HCT116 (cell line): ENCODE results near the gene NECTIN3. TPM values are rescaled to one million over a fixed set of nuclear protein-coding genes. Genes with fewer than 3 reads are reported as not detected.

Source experiments
- ATAC-seq: fragments of 200-7000 bp; cut with Tn5 transposase; 2 replicates; pipeline ENCODE4 v1.9.1; 2020; ENCODE audit warnings: mild to moderate bottlenecking, moderate library complexity
- BruUV-seq: library from RNA; stranded (reverse); fragments of 400-500 nt; replicated peaks from 2 replicates; lab custom pipeline; 2021; lab: Mats Ljungman, UMichigan
- CTCF ChIA-PET: fragments of 300-600 bp; sonication (Branson Sonifier 250); formaldehyde crosslinking; loops from one replicate; lab custom pipeline; 2021; ENCODE audit warnings: antibody characterized with exemption; lab: Charles Lee
- POLR2A ChIA-PET: fragments of 300-600, 350-600 bp; sonication (Branson Sonifier 250); formaldehyde crosslinking; loops from one replicate; lab custom pipeline; 2021; ENCODE audit warnings: antibody characterized with exemption; lab: Charles Lee
- RAD21 ChIA-PET, 2 experiments: fragments of 300-600 bp; sonication (Branson Sonifier 250); formaldehyde crosslinking; loops; one replicate each; lab custom pipeline; 2023; ENCODE audit warnings: low total read pairs in 2 of 2; ENCODE audit not compliant: uncharacterized antibody in 2 of 2, unreplicated experiment in 2 of 2, low non-redundant PET in 1 of 2; lab: Charles Lee
- DNase-seq: peaks from one replicate; pipeline ENCODE4 v3.0.0-alpha.2; 2010; ENCODE audit warnings: low read depth, low spot score
- H2AFZ ChIP-seq: fragments of 200-600 bp; shearing (Covaris generic), sonication (generic); 2 replicates; pipeline ENCODE4 v1.6.1; 2017; ENCODE audit warnings: low read depth, mixed run types, mixed read lengths, antibody characterized with exemption, low read length; ENCODE audit not compliant: poor library complexity, severe bottlenecking
- H3K27ac ChIP-seq: 2 replicates; pipeline ENCODE4 v1.5.1; 2012; ENCODE audit warnings: low read depth, low read length
- H3K27me3 ChIP-seq: fragments of 200-600 bp; sonication (generic); 2 replicates; pipeline ENCODE4 v1.6.1; 2016; ENCODE audit warnings: mixed run types, low read length, mixed read lengths; ENCODE audit not compliant: insufficient read depth
- H3K36me3 ChIP-seq, 2 experiments: fragments of 200-500 bp in 1 of 2; fragments of 200-600 bp in 1 of 2; sonication (Bioruptor generic) in 1 of 2; sonication (generic) in 1 of 2; 2 replicates each; pipeline versions ENCODE4 v1.5.1 to v1.6.1; 2014 to 2016; ENCODE audit warnings: low read length in 2 of 2, inconsistent platforms in 1 of 2, mixed read lengths in 1 of 2, mixed run types in 1 of 2; ENCODE audit not compliant: insufficient read depth in 2 of 2, control insufficient read depth in 1 of 2
- H3K4me1 ChIP-seq, 2 experiments: fragments of 200-600 bp in 1 of 2; sonication (generic) in 1 of 2; 2 replicates each; pipeline versions ENCODE4 v1.5.1 to v1.6.1; 2012 to 2017; ENCODE audit warnings: low read length in 2 of 2, inconsistent platforms in 1 of 2, mild to moderate bottlenecking in 1 of 2, mixed read lengths in 1 of 2, mixed run types in 1 of 2, moderate library complexity in 1 of 2; ENCODE audit not compliant: insufficient read depth in 2 of 2, control insufficient read depth in 1 of 2
- H3K4me2 ChIP-seq: fragments of 200-600 bp; sonication (generic); 2 replicates; pipeline ENCODE4 v1.6.1; 2017; ENCODE audit warnings: mixed run types, low read length, mixed read lengths
- H3K4me3 ChIP-seq, 2 experiments: fragments of 200-600 bp in 1 of 2; sonication (generic) in 1 of 2; replicated peaks in 1 of 2; 2 replicates each; pipeline ENCODE4 v1.5.1; 2011 to 2016; ENCODE audit warnings: low read length in 2 of 2, control low read depth in 1 of 2, low read depth in 1 of 2, mild to moderate bottlenecking in 1 of 2, mixed read lengths in 1 of 2, mixed run types in 1 of 2
- H3K79me2 ChIP-seq: fragments of 200-600 bp; sonication (generic); 2 replicates; pipeline ENCODE4 v1.6.1; 2017; ENCODE audit warnings: mild to moderate bottlenecking, mixed run types, low read length, moderate library complexity, mixed read lengths; ENCODE audit not compliant: insufficient read depth
- H3K9ac ChIP-seq: fragments of 200-600 bp; sonication (generic); 2 replicates; pipeline ENCODE4 v1.6.1; 2016; ENCODE audit warnings: low read length, mixed read lengths
- H3K9me2 ChIP-seq: fragments of 200-600 bp; sonication (generic), shearing (Covaris generic); 2 replicates; pipeline ENCODE4 v1.6.1; 2017; ENCODE audit warnings: mixed run types, mild to moderate bottlenecking, moderate library complexity; ENCODE audit not compliant: insufficient read depth
- H3K9me3 ChIP-seq, 2 experiments: fragments of 200-500 bp in 1 of 2; fragments of 200-600 bp in 1 of 2; sonication (Bioruptor generic) in 1 of 2; sonication (generic) in 1 of 2; 2 replicates each; pipeline ENCODE4 v1.6.1; 2014 to 2017; ENCODE audit warnings: low read length in 2 of 2, mixed read lengths in 2 of 2, inconsistent platforms in 1 of 2, low read depth in 1 of 2, mild to moderate bottlenecking in 1 of 2, mixed run types in 1 of 2, moderate library complexity in 1 of 2; ENCODE audit not compliant: control insufficient read depth in 1 of 2, insufficient read depth in 1 of 2
- H4K20me1 ChIP-seq: fragments of 200-600 bp; sonication (generic), shearing (Covaris generic); 2 replicates; pipeline ENCODE4 v1.6.1; 2017; ENCODE audit warnings: mixed run types, mild to moderate bottlenecking, moderate library complexity; ENCODE audit not compliant: insufficient read depth
- CEBPB ChIP-seq: IDR thresholded peaks from 2 replicates; pipeline ENCODE4 v1.6.1; 2012; ENCODE audit warnings: low read depth
- EGR1 ChIP-seq: IDR thresholded peaks from 2 replicates; pipeline ENCODE4 v1.6.1; 2012; ENCODE audit warnings: low read depth
- EZH2 ChIP-seq: fragments of 200-600 bp; sonication (generic); IDR thresholded peaks from 2 replicates; pipeline ENCODE4 v1.6.1; 2017; ENCODE audit warnings: antibody characterized with exemption, mixed run types
- EZH2phosphoT487 ChIP-seq: fragments of 200-600 bp; IDR thresholded peaks from 2 replicates; pipeline ENCODE4 v1.6.1; 2018; ENCODE audit warnings: antibody characterized with exemption, borderline replicate concordance
- JUND ChIP-seq: IDR thresholded peaks from 2 replicates; pipeline ENCODE4 v1.6.1; 2012
- POLR2AphosphoS5 ChIP-seq: IDR thresholded peaks from 2 replicates; pipeline ENCODE4 v1.6.1; 2011; ENCODE audit warnings: mild to moderate bottlenecking, low read depth, low read length, moderate library complexity
- SP1 ChIP-seq: IDR thresholded peaks from 2 replicates; pipeline ENCODE4 v1.6.1; 2012; ENCODE audit warnings: low read depth
- SRF ChIP-seq: IDR thresholded peaks from 2 replicates; pipeline ENCODE4 v1.6.1; 2012; ENCODE audit warnings: low read depth
- TCF7L2 ChIP-seq: IDR thresholded peaks from 2 replicates; pipeline ENCODE4 v1.7.0; 2011; ENCODE audit warnings: borderline replicate concordance, inconsistent platforms; ENCODE audit not compliant: insufficient read depth, insufficient read length; ENCODE audit errors: extremely low read depth
- ZFX ChIP-seq: fragments of 450-650 bp; IDR thresholded peaks from 2 replicates; pipeline ENCODE4 v1.6.1; 2017
- intact Hi-C: fragments of 100-400 bp; cut with micrococcal nuclease; formaldehyde crosslinking; loops from 2 replicates; pipeline ENCODE4 v1.10.0; 2022
- total RNA-seq: library from RNA; stranded (reverse); gene quantifications from one replicate; pipeline ENCODE4 v1.2.1, GENCODE V29; 2021; ENCODE audit not compliant: unreplicated experiment
- TF ChIP-seq, protein P1 (sequence below), 3 experiments: fragments of 200-600 bp in 1 of 3; sonication (generic) in 1 of 3; IDR thresholded peaks in 2 of 3; conservative IDR thresholded peaks in 1 of 3; 2 replicates each; pipeline ENCODE4 v1.5.1; 2012 to 2017; ENCODE audit warnings: low read depth in 2 of 3, low read length in 2 of 3, antibody characterized with exemption in 1 of 3, borderline replicate concordance in 1 of 3, control low read depth in 1 of 3, mild to moderate bottlenecking in 1 of 3, mixed read lengths in 1 of 3, mixed run types in 1 of 3, moderate library complexity in 1 of 3; ENCODE audit not compliant: insufficient read depth in 1 of 3

The NECTIN3 gene
- total RNA-seq, 1 experiment from 2014 or later, result 93.6 TPM

DNA sequence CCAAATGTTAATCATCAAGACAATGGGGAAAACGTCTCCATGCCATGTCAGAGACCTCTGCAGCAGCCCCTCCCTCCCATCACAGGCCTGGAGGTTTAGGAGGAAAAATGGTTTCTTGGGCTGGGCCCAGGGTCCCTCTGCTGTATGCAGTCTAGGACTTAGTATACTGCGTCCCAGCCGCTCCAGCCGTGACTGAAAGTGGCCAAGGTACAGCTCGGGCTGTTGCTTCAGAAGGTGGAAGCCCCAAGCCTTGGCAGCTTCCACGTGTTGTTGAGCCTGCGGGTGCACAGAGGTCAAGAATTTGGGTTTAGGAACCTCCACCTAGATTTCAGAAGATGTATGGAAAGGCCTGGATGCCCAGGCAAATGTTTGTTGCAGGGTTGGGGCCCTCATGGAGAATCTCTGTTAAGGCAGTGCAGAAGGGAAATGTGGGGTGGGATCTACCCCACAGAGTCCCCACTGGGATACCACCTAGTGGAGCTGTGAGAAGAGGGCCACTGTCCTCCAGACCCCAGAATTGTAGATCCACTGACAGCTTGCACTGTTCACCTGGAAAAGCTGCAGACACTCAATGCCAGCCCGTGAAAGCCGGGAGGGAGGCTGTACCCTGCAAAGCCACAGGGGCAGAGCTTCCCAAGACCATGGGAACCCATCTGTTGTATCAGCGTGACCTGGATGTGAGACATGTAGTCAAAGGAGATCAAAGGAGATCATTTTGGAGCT, 25.0 kb downstream of the NECTIN3 start:
- no TSS peak for BruUV-seq
- POLR2A ChIA-PET, result no interaction called here
- DNase-seq (no peak), ATAC-seq (no peak)
- Histone ChIP-seq H3K9ac (no peak overlapping the region), H3K36me3 (peaks cover 0 to 19% of the 10 kb centered on the region in 2 experiments; a peak in 1 of 4 replicates), H3K9me3 (no peaks in the 10 kb centered on the region), H4K20me1 (peaks cover 8% of the 10 kb centered on the region; the same call in 1 of the 2 replicates), H3K79me2 (peaks cover 100% of the 10 kb centered on the region), H3K27ac (no peak overlapping the region), H3K9me2 (no peaks in the 10 kb centered on the region), H2AFZ (no peak overlapping the region), H3K27me3 (no peaks in the 10 kb centered on the region), H3K4me2 (no peak overlapping the region), H3K4me1 (peaks cover 0 to 4% of the 10 kb centered on the region in 2 experiments; a peak in 1 of 4 replicates), H3K4me3 (no peak overlapping the region)
- RAD21 ChIA-PET, result no interaction called here
- intact Hi-C loops, result no loop called here
- TF ChIP-seq CEBPB (no peak), EZH2phosphoT487 (no peak), EGR1 (no peak), EZH2 (no peak), TCF7L2 (no peak), SP1 (no peak), JUND (no peak), POLR2AphosphoS5 (no peak), ZFX (no peak), SRF (no peak)
- TF ChIP-seq, protein P1, sequence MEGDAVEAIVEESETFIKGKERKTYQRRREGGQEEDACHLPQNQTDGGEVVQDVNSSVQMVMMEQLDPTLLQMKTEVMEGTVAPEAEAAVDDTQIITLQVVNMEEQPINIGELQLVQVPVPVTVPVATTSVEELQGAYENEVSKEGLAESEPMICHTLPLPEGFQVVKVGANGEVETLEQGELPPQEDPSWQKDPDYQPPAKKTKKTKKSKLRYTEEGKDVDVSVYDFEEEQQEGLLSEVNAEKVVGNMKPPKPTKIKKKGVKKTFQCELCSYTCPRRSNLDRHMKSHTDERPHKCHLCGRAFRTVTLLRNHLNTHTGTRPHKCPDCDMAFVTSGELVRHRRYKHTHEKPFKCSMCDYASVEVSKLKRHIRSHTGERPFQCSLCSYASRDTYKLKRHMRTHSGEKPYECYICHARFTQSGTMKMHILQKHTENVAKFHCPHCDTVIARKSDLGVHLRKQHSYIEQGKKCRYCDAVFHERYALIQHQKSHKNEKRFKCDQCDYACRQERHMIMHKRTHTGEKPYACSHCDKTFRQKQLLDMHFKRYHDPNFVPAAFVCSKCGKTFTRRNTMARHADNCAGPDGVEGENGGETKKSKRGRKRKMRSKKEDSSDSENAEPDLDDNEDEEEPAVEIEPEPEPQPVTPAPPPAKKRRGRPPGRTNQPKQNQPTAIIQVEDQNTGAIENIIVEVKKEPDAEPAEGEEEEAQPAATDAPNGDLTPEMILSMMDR (IDR thresholded peaks at IDR 0.05 in 2 of 3, conservative IDR thresholded peaks at IDR 0.05 in 1 of 3; ENCODE audit: borderline replicate concordance in 1 of 3, insufficient read depth in 1 of 3, low read depth in 2 of 3, low read length in 2 of 3), result no peak
- CTCF ChIA-PET, result no interaction called here
